ENCODE measurements around the gene EXOC4. TPM values are rescaled to one million over a fixed set of nuclear protein-coding genes. Genes with fewer than 3 reads are reported as not detected.

The EXOC4 gene
- total RNA-seq, 1 experiment from 2014 or later: 75.8 TPM

- Histone ChIP-seq H3K14ac (ENCODE audit: insufficient read depth, low read length) (no peak overlapping the region), H3K4ac (ENCODE audit: low read depth, low read length) (no peak overlapping the region), H3K56ac (ENCODE audit: insufficient read length, low read depth, low read length) (no peak overlapping the region), H3K9me3 (ENCODE audit: control insufficient read depth, low read depth, low read length) (no peaks in the 10 kb centered on the region), H2AK5ac (ENCODE audit: insufficient read length, low read length) (no peak overlapping the region), H4K5ac (ENCODE audit: insufficient read length, low read depth, low read length) (no peak overlapping the region), H3K9ac (ENCODE audit: extremely low read depth, insufficient read length, low read length) (no peak overlapping the region), H3K4me2 (ENCODE audit: insufficient read depth, insufficient read length, low read length) (no peak overlapping the region), H3K79me2 (ENCODE audit: insufficient read depth, low read length) (no peaks in the 10 kb centered on the region), H4K91ac (ENCODE audit: insufficient read length, low read depth, low read length) (no peak overlapping the region), H3T11ph (ENCODE audit: low read length) (no peak overlapping the region), H3K18ac (ENCODE audit: insufficient read length, low read depth, low read length) (no peak overlapping the region), H2BK5ac (ENCODE audit: insufficient read length, low read length) (no peak overlapping the region), H2BK12ac (ENCODE audit: insufficient read length, low read depth, low read length) (no peak overlapping the region), H3K23me2 (ENCODE audit: insufficient read length, low read depth, low read length, poor library complexity, severe bottlenecking) (no peaks in the 10 kb centered on the region), H3K4me1 (ENCODE audit: insufficient read depth, low read length) (no peaks in the 10 kb centered on the region), H2BK15ac (ENCODE audit: low read depth, low read length) (no peak overlapping the region), H2AFZ (ENCODE audit: low read length) (no peak overlapping the region), H3K27ac (ENCODE audit: insufficient read length, low read depth, low read length) (no peak overlapping the region), H4K20me1 (ENCODE audit: control insufficient read depth, insufficient read depth, insufficient read length) (no peaks in the 10 kb centered on the region), H3K79me1 (ENCODE audit: insufficient read depth, low read depth, low read length, poor library complexity, severe bottlenecking) (no peaks in the 10 kb centered on the region), H4K8ac (replicated peaks; ENCODE audit: insufficient read length, low read depth, low read length) (no peak overlapping the region), H3K27me3 (ENCODE audit: insufficient read depth, low read length) (no peaks in the 10 kb centered on the region), H3K23ac (ENCODE audit: insufficient read length, low read depth, low read length) (no peak overlapping the region), H2BK20ac (ENCODE audit: low read depth, low read length, poor library complexity, severe bottlenecking) (no peak overlapping the region), H2BK120ac (ENCODE audit: low read depth, low read length, poor library complexity, severe bottlenecking) (no peak overlapping the region)
- Mint-ChIP-seq H3K27me3 (ENCODE audit: low read depth) (no peaks in the 10 kb centered on the region), H3K4me1 (peaks cover 15 to 20% of the 10 kb centered on the region in 2 experiments), H3K36me3 (ENCODE audit: insufficient read depth in 1 of 3, low read depth in 3 of 3) (peaks cover 6 to 10% (median 7%) of the 10 kb centered on the region in 3 experiments; a peak in 5 of 7 replicates), H3K4me3 (no peak overlapping the region), H3K27ac (no peak overlapping the region), H3K9me3 (no peaks in the 10 kb centered on the region)
- TF ChIP-seq CTCF (conservative IDR thresholded peaks at IDR 0.05): no peak
- WGBS (ENCODE audit: extremely low coverage, insufficient read length, low lambda C conversion rate): no CpG with 5 or more reads among the region's 4 CpGs
- DNase-seq: no peak
Observed at GRCh38 chr7:134067164-134067563, 814.3 kb downstream of the EXOC4 start.
